HEK293 (cell line): ENCODE data around the gene ZBTB17.

Experiments
- ZNF23 ChIP-seq: fragments of 450-650 bp; formaldehyde crosslinking; IDR thresholded peaks from 2 replicates; pipeline ENCODE4 v1.5.1; 2016; ENCODE audit warnings: missing biosample characterization, missing genetic modification characterization, borderline replicate concordance
- ZNF416 ChIP-seq: fragments of 450-650 bp; formaldehyde crosslinking; IDR thresholded peaks from 2 replicates; pipeline ENCODE4 v1.5.1; 2016; ENCODE audit warnings: missing biosample characterization, missing genetic modification characterization
- ZNF530 ChIP-seq: fragments of 450-650 bp; formaldehyde crosslinking; IDR thresholded peaks from 2 replicates; pipeline ENCODE4 v1.5.1; 2016; ENCODE audit warnings: low read depth, missing biosample characterization, missing genetic modification characterization

GRCh38 chr1:15991427-15992186 is 15.7 kb upstream of the ZBTB17 start:
- TF ChIP-seq ZNF416 (tag by site-specific recombination) = no peak
- no peak for TF ChIP-seq ZNF23
- no peak for TF ChIP-seq ZNF530 (tag by site-specific recombination)
